Glutamatergic neuron (in vitro differentiated cells): Measurements from ENCODE around the gene RAB3GAP1. TPM values are rescaled to one million over a fixed set of nuclear protein-coding genes. Genes with fewer than 3 reads are reported as not detected.

Source experiments
- DNase-seq: peaks from one replicate; pipeline ENCODE4 v3.0.0; 2022
- H3K27ac Mint-ChIP-seq: one replicate; pipeline ENCODE4 v1.8.0; 2020; ENCODE audit warnings: mild to moderate bottlenecking, mixed read lengths, inconsistent platforms; ENCODE audit not compliant: unreplicated experiment
- H3K27me3 Mint-ChIP-seq: one replicate; pipeline ENCODE4 v1.8.0; 2020; ENCODE audit warnings: mild to moderate bottlenecking, moderate library complexity, mixed read lengths, inconsistent platforms; ENCODE audit not compliant: unreplicated experiment
- H3K36me3 Mint-ChIP-seq: one replicate; pipeline ENCODE4 v1.8.0; 2020; ENCODE audit warnings: mild to moderate bottlenecking, mixed read lengths, inconsistent platforms; ENCODE audit not compliant: unreplicated experiment
- H3K4me1 Mint-ChIP-seq: one replicate; pipeline ENCODE4 v1.8.0; 2020; ENCODE audit warnings: mild to moderate bottlenecking, low read depth, mixed read lengths, inconsistent platforms; ENCODE audit not compliant: unreplicated experiment
- H3K4me3 Mint-ChIP-seq: one replicate; pipeline ENCODE4 v1.8.0; 2020; ENCODE audit warnings: mild to moderate bottlenecking, mixed read lengths, inconsistent platforms; ENCODE audit not compliant: unreplicated experiment
- H3K9me3 Mint-ChIP-seq: one replicate; pipeline ENCODE4 v1.8.0; 2020; ENCODE audit warnings: mild to moderate bottlenecking, moderate library complexity, mixed read lengths, inconsistent platforms; ENCODE audit not compliant: unreplicated experiment
- CTCF ChIP-seq: fragments of 200-600 bp; sonication (generic); IDR thresholded peaks from one replicate; pipeline ENCODE4 v1.5.0; 2021; ENCODE audit not compliant: partially characterized antibody, unreplicated experiment
- total RNA-seq: library from RNA; stranded (reverse); fragmentation: NEBNext Ultra II Directional; extraction: Animal tissue kit (Norgen Biotek cat#: 25700); gene quantifications from one replicate; pipeline ENCODE4 v1.2.1, GENCODE V29; 2021; ENCODE audit not compliant: unreplicated experiment

The RAB3GAP1 gene
- total RNA-seq, 1 donor from 2014 or later, result 30.7 TPM

- TF ChIP-seq CTCF, result no peak
- Mint-ChIP-seq H3K9me3 (peaks cover 11% of the 10 kb centered on the region), H3K36me3 (peaks cover 44% of the 10 kb centered on the region), H3K4me3 (no peak overlapping the region), H3K4me1 (peaks cover 8% of the 10 kb centered on the region), H3K27me3 (peaks cover 4% of the 10 kb centered on the region), H3K27ac (no peak overlapping the region)
- DNase-seq, result no peak
Observed at GRCh38 chr2:135190799-135191198, 138.7 kb downstream of the RAB3GAP1 start.

DNA sequence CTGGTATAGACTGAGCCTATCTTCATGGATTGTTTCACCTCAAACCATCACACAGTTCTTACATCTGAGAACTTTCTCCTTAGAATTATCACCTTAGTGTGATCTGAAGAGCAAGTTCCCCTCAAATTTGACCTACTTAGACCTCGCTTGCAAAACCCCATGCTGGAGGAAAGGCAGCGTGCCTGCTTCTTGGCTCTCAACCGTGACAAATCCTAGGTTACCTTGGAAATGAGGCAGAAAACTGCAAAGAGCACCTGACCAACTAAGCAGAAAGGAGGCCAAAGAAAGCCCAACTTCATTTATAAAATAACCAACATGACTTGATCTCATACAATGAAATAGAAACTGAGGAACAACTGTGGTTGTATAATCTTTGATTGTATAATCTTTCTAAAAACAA, 146.4 kb downstream of the RAB3GAP1 start:
- no peak overlapping the region for H3K27ac Mint-ChIP-seq
- peaks cover 12% of the 10 kb centered on the region for H3K4me1 Mint-ChIP-seq
- DNase-seq, result no peak
- H3K36me3 Mint-ChIP-seq, result peaks cover under 1% of the 10 kb centered on the region
- no peak for TF ChIP-seq CTCF
- peaks cover 3% of the 10 kb centered on the region for H3K9me3 Mint-ChIP-seq
- peaks cover 6% of the 10 kb centered on the region for H3K27me3 Mint-ChIP-seq
- H3K4me3 Mint-ChIP-seq, result no peak overlapping the region

DNA sequence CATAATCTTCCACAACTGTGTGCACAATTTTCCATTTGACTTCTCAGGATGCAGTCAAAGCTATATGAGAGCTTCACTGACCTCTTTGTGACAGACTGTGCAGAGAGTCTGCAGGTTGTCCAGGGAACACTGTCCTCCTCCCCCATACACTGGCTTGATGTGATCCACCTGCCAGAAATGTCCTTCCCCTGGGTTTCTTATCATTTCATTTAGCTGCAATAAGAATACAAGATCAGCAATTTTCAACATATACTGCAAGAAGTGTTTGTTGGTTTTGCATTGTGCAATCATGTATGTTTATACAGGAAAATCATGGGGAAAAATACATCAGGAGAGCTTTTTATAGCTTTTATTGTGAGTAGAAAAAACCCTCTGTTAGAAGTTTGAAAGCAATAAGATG, 150.7 kb downstream of the RAB3GAP1 start:
- Mint-ChIP-seq H3K4me3 (no peak overlapping the region), H3K4me1 (peaks cover 4% of the 10 kb centered on the region), H3K36me3 (no peaks in the 10 kb centered on the region), H3K27me3 (peaks cover 4% of the 10 kb centered on the region), H3K27ac (no peak overlapping the region), H3K9me3 (no peaks in the 10 kb centered on the region)
- DNase-seq, result no peak
- no peak for TF ChIP-seq CTCF

GRCh38 chr2:135203944-135204343, 151.9 kb downstream of the RAB3GAP1 start:
- H3K4me3 Mint-ChIP-seq, result no peak overlapping the region
- no peak overlapping the region for H3K27ac Mint-ChIP-seq
- no peaks in the 10 kb centered on the region for H3K4me1 Mint-ChIP-seq
- no peaks in the 10 kb centered on the region for H3K9me3 Mint-ChIP-seq
- peaks cover 2% of the 10 kb centered on the region for H3K27me3 Mint-ChIP-seq
- no peaks in the 10 kb centered on the region for H3K36me3 Mint-ChIP-seq
- no peak for TF ChIP-seq CTCF
- no peak for DNase-seq

DNA sequence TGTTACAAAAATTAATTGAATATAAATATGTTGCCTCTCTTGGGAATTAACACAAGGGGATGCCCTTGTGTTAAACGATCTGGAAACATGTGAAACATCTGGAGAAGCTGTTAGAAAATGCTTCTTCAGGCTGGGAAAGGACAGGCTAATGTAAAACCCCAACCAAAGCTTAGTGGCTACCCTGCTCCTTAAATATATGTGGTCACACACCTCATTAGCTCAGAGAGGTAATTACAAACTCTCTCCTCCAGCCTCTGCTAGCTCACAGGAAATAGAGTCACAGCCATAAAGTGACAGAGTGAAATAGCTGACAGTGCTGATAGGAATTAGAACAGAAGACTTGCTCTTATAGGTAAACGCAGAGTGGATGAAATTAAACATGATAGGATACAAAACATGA, 155.9 kb downstream of the RAB3GAP1 start:
- no peaks in the 10 kb centered on the region for H3K4me1 Mint-ChIP-seq
- H3K36me3 Mint-ChIP-seq, result no peaks in the 10 kb centered on the region
- no peaks in the 10 kb centered on the region for H3K9me3 Mint-ChIP-seq
- no peak for DNase-seq
- H3K27ac Mint-ChIP-seq, result no peak overlapping the region
- no peaks in the 10 kb centered on the region for H3K27me3 Mint-ChIP-seq
- no peak overlapping the region for H3K4me3 Mint-ChIP-seq
- TF ChIP-seq CTCF, result no peak
